HEK293T (cell line): ENCODE data around the gene SLC5A2.

Experiments used
- ARNT ChIP-seq: fragments of 450-650 bp; IDR thresholded peaks from 2 replicates; pipeline ENCODE4 v1.6.1; 2017; ENCODE audit warnings: mild to moderate bottlenecking
- BHLHE40 ChIP-seq: fragments of 450-650 bp; IDR thresholded peaks from 2 replicates; pipeline ENCODE4 v1.6.1; 2016; ENCODE audit warnings: mild to moderate bottlenecking, moderate library complexity, borderline replicate concordance
- ELF4 ChIP-seq: fragments of 450-650 bp; IDR thresholded peaks from 2 replicates; pipeline ENCODE4 v1.6.1; 2017; ENCODE audit warnings: antibody characterized with exemption
- FOXA1 ChIP-seq: fragments of 450-650 bp; IDR thresholded peaks from 2 replicates; pipeline ENCODE4 v1.6.1; 2016; ENCODE audit warnings: mild to moderate bottlenecking
- FOXK2 ChIP-seq: fragments of 450-650 bp; IDR thresholded peaks from 2 replicates; pipeline ENCODE4 v1.6.1; 2016; ENCODE audit warnings: mild to moderate bottlenecking
- L3MBTL2 ChIP-seq: fragments of 450-650 bp; conservative IDR thresholded peaks from 2 replicates; pipeline ENCODE4 v1.6.1; 2016; ENCODE audit warnings: mild to moderate bottlenecking
- PKNOX1 ChIP-seq: fragments of 450-650 bp; IDR thresholded peaks from 2 replicates; pipeline ENCODE4 v1.6.1; 2016
- SP1 ChIP-seq: fragments of 450-650 bp; IDR thresholded peaks from 2 replicates; pipeline ENCODE4 v1.6.1; 2017
- ZNF384 ChIP-seq: fragments of 450-650 bp; IDR thresholded peaks from 2 replicates; pipeline ENCODE4 v1.6.1; 2016

- TF ChIP-seq ELF4 = no peak
- TF ChIP-seq PKNOX1 = no peak
- no peak for TF ChIP-seq ZNF384
- TF ChIP-seq BHLHE40 = no peak
- TF ChIP-seq L3MBTL2 = no peak
- TF ChIP-seq ARNT = no peak
- no peak for TF ChIP-seq FOXK2
- TF ChIP-seq FOXA1 = no peak
- TF ChIP-seq SP1 = no peak
These were observed 4.0 kb upstream of the SLC5A2 start for GRCh38 chr16:31478956-31479355.
